Measurements from ENCODE around the gene TRAF3.

Gene TRAF3

DNA sequence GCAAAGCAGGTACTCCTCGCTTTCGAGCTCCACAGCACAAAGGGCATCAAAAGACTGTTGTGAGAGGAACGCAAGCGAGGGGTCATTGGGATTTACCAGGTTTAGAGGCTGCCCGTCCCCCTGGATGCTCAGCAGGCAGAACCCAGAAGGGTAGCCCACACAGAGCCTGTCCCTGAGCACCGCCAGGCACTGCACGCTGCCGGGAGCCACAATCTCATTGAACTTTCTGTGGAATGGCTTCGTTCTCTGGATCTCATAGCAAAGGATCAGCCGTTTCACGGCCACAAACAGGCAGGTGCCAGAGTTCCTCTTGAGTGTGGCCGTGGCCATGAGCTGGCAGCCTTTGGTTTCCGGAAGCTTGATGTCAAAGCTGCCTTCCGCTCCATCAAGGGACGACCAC lies 166.7 kb downstream of the TRAF3 start:
- no peaks in the 10 kb centered on the region for H3K36me3 Mint-ChIP-seq (ENCODE audit: low read depth)
- no peak overlapping the region for H3K27ac Mint-ChIP-seq
- H3K27me3 Mint-ChIP-seq, result no peaks in the 10 kb centered on the region
- no peak overlapping the region for H3K4me3 Mint-ChIP-seq
- H3K9me3 Mint-ChIP-seq, result no peaks in the 10 kb centered on the region
- peaks cover 19% of the 10 kb centered on the region for H3K4me1 Mint-ChIP-seq (ENCODE audit: low read depth)

DNA sequence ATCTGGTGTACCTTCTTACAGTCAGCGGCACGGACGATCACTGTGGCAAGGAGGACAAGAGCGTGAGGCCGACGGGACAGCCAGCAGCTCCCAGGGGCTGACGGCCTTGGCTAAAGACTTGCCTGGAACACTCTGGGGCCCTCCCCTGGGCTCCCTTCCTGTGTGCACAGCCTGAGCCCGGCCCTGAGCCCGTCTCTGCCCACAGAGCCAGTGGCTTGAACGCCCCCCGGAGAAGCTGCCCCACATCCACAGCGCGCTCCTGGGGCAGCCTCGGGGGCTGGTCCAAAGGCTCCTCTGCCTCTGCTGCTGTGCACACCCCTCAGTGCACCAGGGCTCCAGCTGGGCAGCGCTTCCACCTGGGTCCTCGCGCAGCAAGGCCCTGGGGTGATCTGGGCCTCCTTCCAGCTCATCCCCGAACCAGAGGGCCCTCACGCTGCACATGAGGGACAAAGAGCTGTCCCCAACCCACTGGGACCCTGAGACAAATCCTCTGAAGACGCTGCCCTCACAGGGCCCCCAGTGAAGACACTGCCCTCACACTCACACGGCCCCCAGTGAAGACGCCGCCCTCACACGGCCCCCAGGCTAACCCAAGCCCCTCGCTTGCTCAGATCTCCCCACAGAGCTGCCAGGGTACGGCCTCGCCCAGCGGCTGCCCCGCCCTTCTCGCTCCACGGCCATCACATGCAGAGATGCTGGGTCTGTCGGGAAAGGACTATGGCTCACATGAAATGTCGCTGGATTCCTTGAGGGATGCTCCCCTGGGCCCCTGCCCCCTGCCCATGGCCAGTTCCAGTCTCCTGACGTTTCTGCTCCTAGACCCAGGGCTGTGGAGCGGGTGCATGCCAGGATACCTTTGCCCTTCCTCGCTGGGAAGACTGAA lies 167.4 kb downstream of the TRAF3 start:
- Mint-ChIP-seq H3K36me3 (ENCODE audit: low read depth) (no peaks in the 10 kb centered on the region), H3K27me3 (no peaks in the 10 kb centered on the region), H3K4me3 (no peak overlapping the region), H3K27ac (no peak overlapping the region), H3K9me3 (no peaks in the 10 kb centered on the region), H3K4me1 (ENCODE audit: low read depth) (peaks cover 26% of the 10 kb centered on the region)

DNA sequence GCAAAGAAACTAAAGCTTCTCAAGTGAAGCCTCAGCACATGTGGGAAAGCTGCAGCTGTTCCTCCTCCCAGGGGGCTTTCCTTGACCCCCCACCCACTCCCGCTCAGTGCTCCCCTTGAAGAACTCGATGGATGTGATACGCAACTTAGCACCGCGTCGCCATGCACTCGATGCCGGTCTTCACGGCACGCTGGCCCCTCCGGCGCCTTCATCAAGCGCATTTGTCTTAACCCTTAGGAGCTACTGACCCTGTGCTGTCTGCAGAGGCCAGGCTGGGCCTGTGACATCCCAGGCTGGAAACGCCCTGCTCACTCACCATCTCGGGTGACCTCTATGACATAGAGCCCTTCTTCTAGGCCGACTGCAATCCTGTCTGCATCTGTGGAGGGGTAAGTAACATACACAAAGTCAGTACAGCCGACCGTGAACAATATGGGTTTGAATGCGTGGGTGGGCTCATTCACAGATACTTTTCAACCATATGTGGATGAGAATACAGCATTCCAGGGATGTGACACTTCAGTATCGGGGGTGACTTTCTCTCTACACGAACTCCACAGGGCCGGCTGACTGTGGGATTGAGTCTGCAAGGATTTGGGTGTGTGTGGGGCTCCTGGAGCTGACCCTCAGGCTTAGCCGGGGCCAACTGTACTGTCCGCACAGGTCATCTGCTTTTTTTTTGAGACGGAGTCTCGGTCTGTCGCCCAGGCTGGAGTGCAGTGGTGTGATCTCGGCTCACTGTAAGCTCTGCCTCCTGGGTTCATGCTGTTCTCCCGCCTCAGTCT lies 168.3 kb downstream of the TRAF3 start:
- H3K4me1 Mint-ChIP-seq (ENCODE audit: low read depth), result peaks cover 29% of the 10 kb centered on the region
- no peak overlapping the region for H3K4me3 Mint-ChIP-seq
- H3K9me3 Mint-ChIP-seq, result no peaks in the 10 kb centered on the region
- no peak overlapping the region for H3K27ac Mint-ChIP-seq
- H3K27me3 Mint-ChIP-seq, result no peaks in the 10 kb centered on the region
- no peaks in the 10 kb centered on the region for H3K36me3 Mint-ChIP-seq (ENCODE audit: low read depth)

DNA sequence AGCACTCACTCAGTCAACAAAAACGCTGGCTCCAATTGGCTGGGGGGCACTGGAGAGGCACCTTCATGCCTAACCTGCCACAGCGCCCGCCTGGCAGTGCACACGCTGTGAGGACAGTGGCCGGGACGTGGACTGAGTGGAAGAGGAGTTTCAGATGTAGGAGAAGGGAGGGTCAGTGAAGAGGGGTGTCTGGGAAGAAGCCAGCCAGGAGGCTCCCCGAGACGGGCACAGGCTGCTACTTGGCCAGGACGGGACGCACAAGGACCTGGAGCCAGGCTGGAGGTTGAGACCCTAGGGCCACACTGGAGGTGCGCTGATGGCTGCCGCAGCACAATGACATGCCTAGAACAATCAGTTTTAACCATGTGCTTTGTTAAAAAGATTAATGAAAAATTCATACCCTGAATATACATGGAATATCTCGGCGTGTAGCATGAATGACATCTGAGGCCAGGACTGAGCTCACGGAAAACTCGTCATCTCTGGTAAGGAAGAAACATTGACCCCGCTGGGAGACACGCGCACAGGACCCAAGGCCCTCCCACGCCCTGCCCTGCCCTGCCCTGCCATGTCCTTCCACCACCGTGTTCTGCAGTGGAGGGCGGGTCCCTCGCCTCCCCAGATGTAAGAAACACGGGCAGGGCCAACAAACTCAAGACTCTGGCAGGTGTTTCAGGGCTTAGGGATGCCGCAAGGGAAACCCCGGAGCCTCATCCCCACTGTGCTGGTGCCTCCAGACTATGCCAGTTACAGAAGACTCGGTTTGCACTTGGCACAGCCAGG lies 170.3 kb downstream of the TRAF3 start:
- Mint-ChIP-seq H3K9me3 (no peaks in the 10 kb centered on the region), H3K36me3 (ENCODE audit: low read depth) (no peaks in the 10 kb centered on the region), H3K27me3 (no peaks in the 10 kb centered on the region), H3K4me1 (ENCODE audit: low read depth) (peaks cover 29% of the 10 kb centered on the region), H3K27ac (no peak overlapping the region), H3K4me3 (no peak overlapping the region)

DNA sequence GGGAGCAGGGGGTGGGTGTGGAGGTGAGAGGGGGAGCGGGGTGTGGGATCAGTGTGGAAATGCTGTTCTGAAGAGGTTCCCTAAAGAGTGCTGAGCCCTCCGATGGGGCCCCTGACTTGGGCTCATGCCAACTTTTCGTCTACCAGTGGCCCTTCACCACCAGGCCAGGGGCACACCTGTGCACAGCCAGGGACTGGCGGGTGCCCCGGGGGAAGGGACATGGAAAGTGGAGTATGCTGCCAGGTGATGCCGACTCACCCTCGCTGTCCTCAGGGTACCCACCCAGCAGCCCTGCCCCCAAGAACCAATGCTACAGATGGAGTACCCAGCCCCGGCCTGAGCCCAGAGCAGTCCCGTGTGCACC lies 171.4 kb downstream of the TRAF3 start:
- Mint-ChIP-seq H3K9me3 (no peaks in the 10 kb centered on the region), H3K36me3 (ENCODE audit: low read depth) (no peaks in the 10 kb centered on the region), H3K4me3 (no peak overlapping the region), H3K4me1 (ENCODE audit: low read depth) (peaks cover 29% of the 10 kb centered on the region), H3K27ac (peak overlapping the region; percentile 39), H3K27me3 (no peaks in the 10 kb centered on the region)

DNA sequence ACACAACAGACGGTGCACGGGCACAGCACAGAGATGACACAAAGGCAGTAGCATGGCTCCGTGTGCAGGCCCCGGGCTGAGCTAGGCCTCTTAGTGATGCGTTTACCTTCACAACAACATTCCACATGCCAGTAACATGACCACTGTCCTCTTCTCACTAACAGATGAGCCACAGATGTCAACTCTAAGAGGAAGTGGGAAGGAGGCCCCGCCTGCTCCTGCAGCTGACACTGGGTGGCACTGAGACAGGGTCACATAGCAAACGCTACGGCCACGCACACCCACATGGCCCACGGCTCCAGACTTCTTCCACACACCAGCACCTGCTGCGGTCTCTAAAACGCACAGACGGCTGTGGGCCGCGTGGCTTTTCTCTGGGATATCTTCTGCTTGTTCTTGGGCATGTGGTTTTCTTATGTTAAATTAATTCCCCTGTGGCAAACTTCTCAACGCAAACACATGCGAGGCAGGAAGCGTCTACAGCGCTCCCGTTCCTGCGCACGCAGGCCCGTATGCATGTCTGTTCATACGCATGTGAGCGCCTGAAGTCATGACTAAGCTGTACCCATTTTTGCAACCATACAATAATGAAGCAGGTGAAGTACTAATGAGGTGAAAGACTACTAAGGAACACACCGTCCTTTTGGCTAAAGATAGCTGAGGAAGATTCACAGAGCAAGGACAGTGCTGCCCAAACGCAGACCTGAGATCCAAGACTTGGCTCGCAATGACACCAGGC lies 172.0 kb downstream of the TRAF3 start:
- H3K27ac Mint-ChIP-seq, result peak overlapping the region; percentile 39
- H3K4me3 Mint-ChIP-seq, result no peak overlapping the region
- H3K27me3 Mint-ChIP-seq, result no peaks in the 10 kb centered on the region
- no peaks in the 10 kb centered on the region for H3K9me3 Mint-ChIP-seq
- H3K4me1 Mint-ChIP-seq (ENCODE audit: low read depth), result peaks cover 29% of the 10 kb centered on the region
- no peaks in the 10 kb centered on the region for H3K36me3 Mint-ChIP-seq (ENCODE audit: low read depth)

DNA sequence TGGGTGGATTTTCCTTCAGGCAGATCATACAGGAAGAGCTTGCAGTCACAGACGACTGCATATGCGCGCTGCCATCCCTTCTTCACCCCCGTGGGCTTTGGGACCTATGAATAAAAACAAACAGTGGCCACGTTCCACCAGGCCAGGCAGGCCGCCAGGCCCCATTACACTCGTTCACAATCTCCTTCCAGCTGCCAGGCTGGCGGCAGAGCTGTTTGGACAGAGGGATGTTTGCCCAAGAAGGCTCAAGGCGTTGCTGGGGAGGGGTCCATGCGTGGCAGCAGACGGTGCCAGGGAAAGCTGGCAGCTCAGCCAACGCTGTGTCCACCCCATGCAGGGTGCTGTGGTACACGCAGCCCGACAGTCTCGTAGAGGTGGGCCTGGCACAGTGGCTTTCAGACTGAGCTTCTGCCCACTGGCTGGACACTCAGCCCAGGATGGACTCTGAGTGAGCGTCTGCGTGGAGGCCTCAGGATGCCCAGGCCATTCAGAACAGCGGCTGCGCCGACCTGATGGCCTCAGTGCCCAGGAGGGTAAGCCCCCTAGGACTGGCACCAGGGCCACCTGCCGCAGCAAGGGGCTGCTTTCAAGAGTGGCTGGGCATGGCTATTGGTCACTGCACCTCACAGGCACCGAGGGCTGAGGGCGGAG lies 172.7 kb downstream of the TRAF3 start:
- no peaks in the 10 kb centered on the region for H3K27me3 Mint-ChIP-seq
- no peaks in the 10 kb centered on the region for H3K9me3 Mint-ChIP-seq
- no peak overlapping the region for H3K4me3 Mint-ChIP-seq
- peaks cover 29% of the 10 kb centered on the region for H3K4me1 Mint-ChIP-seq (ENCODE audit: low read depth)
- no peaks in the 10 kb centered on the region for H3K36me3 Mint-ChIP-seq (ENCODE audit: low read depth)
- no peak overlapping the region for H3K27ac Mint-ChIP-seq

DNA sequence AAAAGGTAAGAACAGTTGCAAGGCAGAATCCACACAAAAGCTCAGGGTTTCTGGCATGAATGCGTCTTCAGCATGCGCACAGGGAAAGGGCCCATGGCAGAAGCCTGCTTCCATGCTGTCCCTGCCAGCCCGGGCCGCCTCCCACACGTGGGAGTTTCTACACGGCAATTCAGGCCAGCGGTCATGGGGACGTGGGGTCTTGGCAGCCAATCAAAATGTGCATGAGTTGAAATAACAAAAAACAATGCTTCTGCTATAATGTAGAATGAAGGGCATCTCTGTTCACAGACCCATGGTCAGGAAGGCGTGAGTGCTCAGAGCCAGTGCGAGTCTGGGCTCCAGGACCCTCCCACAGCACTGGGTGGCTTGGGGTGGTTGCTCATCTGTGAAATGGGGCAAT lies 173.8 kb downstream of the TRAF3 start:
- Mint-ChIP-seq H3K27ac (no peak overlapping the region), H3K9me3 (no peaks in the 10 kb centered on the region), H3K4me1 (ENCODE audit: low read depth) (peaks cover 29% of the 10 kb centered on the region), H3K4me3 (no peak overlapping the region), H3K36me3 (ENCODE audit: low read depth) (no peaks in the 10 kb centered on the region), H3K27me3 (no peaks in the 10 kb centered on the region)

DNA sequence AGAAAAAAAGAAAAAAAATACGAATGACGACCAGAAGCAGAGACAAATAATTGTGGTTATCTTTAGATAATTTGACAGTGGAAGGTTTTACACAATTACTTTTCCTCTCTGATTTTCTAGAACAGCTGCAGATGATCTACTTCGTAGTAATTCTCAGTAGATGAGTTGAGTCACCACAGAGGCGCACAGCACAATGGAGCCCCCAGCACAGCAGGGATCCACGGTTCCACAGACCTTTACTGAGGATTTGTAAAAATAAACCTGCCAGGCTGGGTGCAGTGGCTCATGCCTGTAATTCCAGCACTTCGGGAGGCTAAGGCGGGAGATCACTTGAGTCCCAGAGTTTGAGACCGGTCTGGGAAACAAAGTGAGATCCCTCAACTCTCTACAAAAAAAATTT lies 174.6 kb downstream of the TRAF3 start:
- H3K9me3 Mint-ChIP-seq, result no peaks in the 10 kb centered on the region
- H3K27me3 Mint-ChIP-seq, result no peaks in the 10 kb centered on the region
- no peak overlapping the region for H3K27ac Mint-ChIP-seq
- no peaks in the 10 kb centered on the region for H3K36me3 Mint-ChIP-seq (ENCODE audit: low read depth)
- H3K4me1 Mint-ChIP-seq (ENCODE audit: low read depth), result peaks cover 24% of the 10 kb centered on the region
- no peak overlapping the region for H3K4me3 Mint-ChIP-seq

DNA sequence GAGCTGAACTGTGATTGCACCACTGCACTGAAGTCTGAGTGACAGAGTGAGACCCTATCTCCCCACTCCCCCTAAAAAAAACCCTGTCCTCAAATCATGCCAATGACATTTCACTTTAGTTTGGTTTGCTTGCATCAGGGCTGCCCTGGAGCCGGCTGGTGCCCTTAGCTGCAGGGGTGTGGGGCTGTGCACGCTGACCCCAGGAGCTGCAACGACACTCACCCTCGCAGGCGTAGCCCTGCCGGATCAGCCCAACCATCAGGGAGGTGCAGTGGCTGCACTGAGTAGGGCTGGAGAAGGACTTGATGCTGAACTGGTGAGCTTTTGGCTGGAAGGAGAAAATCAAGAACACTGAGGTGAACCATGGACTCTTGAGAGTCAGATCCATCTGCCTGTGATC lies 175.0 kb downstream of the TRAF3 start:
- H3K9me3 Mint-ChIP-seq, result no peaks in the 10 kb centered on the region
- H3K27ac Mint-ChIP-seq, result no peak overlapping the region
- peaks cover 19% of the 10 kb centered on the region for H3K4me1 Mint-ChIP-seq (ENCODE audit: low read depth)
- no peak overlapping the region for H3K4me3 Mint-ChIP-seq
- no peaks in the 10 kb centered on the region for H3K27me3 Mint-ChIP-seq
- H3K36me3 Mint-ChIP-seq (ENCODE audit: low read depth), result no peaks in the 10 kb centered on the region

DNA sequence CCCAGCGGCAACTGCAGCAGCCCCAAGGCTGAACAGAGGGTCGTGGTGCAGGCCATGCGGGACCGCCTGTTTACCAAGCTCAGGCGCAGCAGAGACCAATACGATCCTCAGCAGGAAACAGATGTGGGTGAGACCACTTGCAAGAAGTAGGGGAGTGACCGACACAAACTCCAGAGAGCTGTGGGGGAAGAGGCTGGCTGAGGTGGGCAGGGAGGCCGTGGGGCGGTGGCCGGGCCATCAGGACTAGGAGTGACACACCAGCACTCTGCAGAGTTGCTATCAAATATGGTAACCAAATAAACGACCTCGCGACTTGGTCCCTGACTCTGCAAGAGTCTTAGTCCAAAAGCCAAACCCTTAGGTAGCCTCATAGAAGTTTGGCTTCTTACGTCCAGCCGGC lies 175.9 kb downstream of the TRAF3 start:
- Mint-ChIP-seq H3K4me3 (no peak overlapping the region), H3K36me3 (ENCODE audit: low read depth) (no peaks in the 10 kb centered on the region), H3K27ac (no peak overlapping the region), H3K4me1 (ENCODE audit: low read depth) (peaks cover 13% of the 10 kb centered on the region), H3K27me3 (no peaks in the 10 kb centered on the region), H3K9me3 (no peaks in the 10 kb centered on the region)

DNA sequence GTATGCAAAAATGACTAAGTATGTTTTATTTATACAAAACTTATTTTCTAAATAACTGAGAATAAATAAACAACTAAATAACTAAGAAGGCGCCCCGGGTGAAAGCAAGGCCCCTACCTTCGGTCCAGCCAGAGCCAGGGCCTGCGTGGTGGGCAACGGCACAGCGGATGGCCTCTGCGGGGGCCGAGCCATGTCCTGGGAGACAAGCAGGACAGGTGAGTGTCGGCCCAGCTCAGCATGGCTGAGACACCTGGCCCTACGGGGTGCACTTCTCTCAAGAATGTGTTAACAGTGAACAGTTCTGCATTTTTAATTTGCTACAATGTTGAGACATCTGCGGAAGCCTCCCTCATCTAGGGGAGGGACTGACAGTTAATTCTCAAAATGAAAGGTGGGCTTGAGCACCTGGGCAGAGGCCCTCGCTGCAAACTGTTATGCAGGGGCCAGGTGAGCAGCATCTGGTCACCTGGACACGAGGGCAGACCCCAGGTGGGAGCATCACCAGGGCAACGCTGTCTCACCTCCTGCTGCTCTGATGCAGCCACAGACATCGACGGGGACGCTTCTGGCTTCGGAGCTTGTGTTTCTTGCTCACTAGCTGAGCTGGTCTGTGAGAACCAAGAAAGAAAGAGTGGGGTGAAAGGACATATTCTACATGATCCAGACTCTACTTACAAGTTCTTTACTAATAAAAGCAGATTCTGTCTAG lies 177.0 kb downstream of the TRAF3 start:
- H3K36me3 Mint-ChIP-seq (ENCODE audit: low read depth), result no peaks in the 10 kb centered on the region
- peaks cover 7% of the 10 kb centered on the region for H3K4me1 Mint-ChIP-seq (ENCODE audit: low read depth)
- H3K27me3 Mint-ChIP-seq, result no peaks in the 10 kb centered on the region
- no peak overlapping the region for H3K27ac Mint-ChIP-seq
- no peaks in the 10 kb centered on the region for H3K9me3 Mint-ChIP-seq
- H3K4me3 Mint-ChIP-seq, result no peak overlapping the region

DNA sequence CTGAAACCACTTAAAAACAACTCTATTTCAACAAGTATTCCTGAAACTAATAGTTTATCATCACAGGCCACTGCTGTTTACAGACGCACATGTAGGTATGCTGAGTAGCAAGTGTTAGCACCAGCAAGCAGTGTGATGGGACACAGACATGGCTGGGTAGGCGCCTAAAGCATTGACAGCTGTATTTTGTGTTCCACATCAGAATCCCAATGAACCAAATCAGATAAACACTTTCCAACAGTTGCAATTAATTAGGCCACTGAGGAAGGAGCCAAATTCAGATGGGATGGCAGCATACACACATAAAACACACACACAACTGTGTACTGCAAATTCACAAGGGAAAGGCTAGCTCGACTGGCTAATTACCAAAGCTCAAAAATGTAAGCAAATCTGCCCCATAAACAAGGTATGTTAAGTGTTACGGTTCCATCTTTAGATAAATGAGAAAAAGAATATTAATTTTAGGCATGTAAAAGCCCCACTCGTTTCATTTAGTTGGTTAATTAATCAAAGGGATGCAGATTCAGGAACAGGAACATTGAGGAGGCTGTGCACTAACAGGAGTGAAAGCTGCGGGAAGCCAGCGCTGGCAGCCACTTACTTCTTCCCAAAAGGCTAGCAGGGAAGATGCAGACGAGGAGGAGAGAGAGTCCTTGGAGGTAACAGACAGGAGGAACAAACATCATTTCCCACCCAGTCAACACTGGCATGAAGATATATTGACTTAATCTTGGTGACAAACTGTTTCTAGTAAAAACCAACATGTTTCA lies 178.6 kb downstream of the TRAF3 start:
- Mint-ChIP-seq H3K36me3 (ENCODE audit: low read depth) (no peaks in the 10 kb centered on the region), H3K9me3 (no peaks in the 10 kb centered on the region), H3K4me3 (no peak overlapping the region), H3K27ac (no peak overlapping the region), H3K4me1 (ENCODE audit: low read depth) (no peaks in the 10 kb centered on the region), H3K27me3 (no peaks in the 10 kb centered on the region)

Measured in stimulated activated naive CD8-positive, alpha-beta T cell treated with anti-CD3 and anti-CD28 coated beads, Interleukin-15, Interleukin-2, amounts not matched to agents 100 ng/mL and 50 ng/mL, for 24 hours (primary cell).